HG03135 (cell line): ENCODE data around the gene ADAM15.
A peak's percentile ranks its signal among the peaks of the same experiment; 100 is the strongest.

Experiments used
- ATAC-seq: cut with Tn5 transposase; IDR thresholded peaks from one replicate; pipeline ENCODE4 v1.9.1; 2021; ENCODE audit warnings: mild to moderate bottlenecking, moderate library complexity; ENCODE audit not compliant: unreplicated experiment

Gene ADAM15

GRCh38 chr1:155070158-155070621 is 19.1 kb downstream of the ADAM15 start:
- ATAC-seq: no peak

GRCh38 chr1:155070721-155071569 is 19.8 kb downstream of the ADAM15 start:
- ATAC-seq: peak; percentile 85

GRCh38 chr1:155071701-155072100 is 20.6 kb downstream of the ADAM15 start:
- ATAC-seq: no peak

- no peak for ATAC-seq
Measured at GRCh38 chr1:155072531-155073289, 21.6 kb downstream of the ADAM15 start.

- no peak for ATAC-seq
Measured at GRCh38 chr1:155073377-155074242, 22.5 kb downstream of the ADAM15 start.

GRCh38 chr1:155075535-155075934 is 24.4 kb downstream of the ADAM15 start:
- no peak for ATAC-seq

GRCh38 chr1:155076371-155076770 is 25.3 kb downstream of the ADAM15 start:
- no peak for ATAC-seq

GRCh38 chr1:155077346-155077745 is 26.2 kb downstream of the ADAM15 start:
- no peak for ATAC-seq

- ATAC-seq: no peak
Measured at GRCh38 chr1:155077758-155078445, 26.8 kb downstream of the ADAM15 start.

GRCh38 chr1:155078469-155079209 is 27.5 kb downstream of the ADAM15 start, which contains the start of gene EFNA3:
EFNA3 (plus strand) TSS chr1:155078837; CDS start chr1:155078942, 105 bp downstream.
- ATAC-seq: no peak

GRCh38 chr1:155079210-155079486 is 28.0 kb downstream of the ADAM15 start:
- ATAC-seq: no peak

- ATAC-seq: no peak
Measured at GRCh38 chr1:155079487-155080311, 28.6 kb downstream of the ADAM15 start.

GRCh38 chr1:155080312-155081228 is 29.5 kb downstream of the ADAM15 start:
- ATAC-seq: no peak

GRCh38 chr1:155081472-155082300 is 30.6 kb downstream of the ADAM15 start:
- ATAC-seq: no peak

- ATAC-seq: no peak
Measured at GRCh38 chr1:155082301-155083051, 31.4 kb downstream of the ADAM15 start.

GRCh38 chr1:155083052-155083541 is 32.0 kb downstream of the ADAM15 start:
- no peak for ATAC-seq
